A549 (cell line): ENCODE measurements around the gene CD200R1L. TPM values are rescaled to one million over a fixed set of nuclear protein-coding genes. Genes with fewer than 3 reads are reported as not detected.

ENCODE experiments used
- ATAC-seq, 2 experiments: fragments of 200-7000 bp in 1 of 2; fragments of >200 bp in 1 of 2; cut with Nextera tagmentation in 1 of 2; cut with Tn5 transposase in 1 of 2; 3 replicates each; pipeline versions ENCODE4 v1.8.0 to v1.9.1; 2018 to 2020; ENCODE audit warnings: mild to moderate bottlenecking in 1 of 2, moderate library complexity in 1 of 2
- CTCF ChIA-PET: fragments of 300-600 bp; sonication (Branson Sonifier 250); formaldehyde crosslinking; extraction: SDS; loops from one replicate; lab custom pipeline; 2021; ENCODE audit warnings: antibody characterized with exemption, inconsistent platforms; lab: Yijun Ruan, JAX
- POLR2A ChIA-PET: fragments of 350-600 bp; formaldehyde crosslinking; extraction: SDS; loops from one replicate; lab custom pipeline; 2021; ENCODE audit warnings: antibody characterized with exemption, inconsistent platforms; lab: Yijun Ruan, JAX
- DNase-seq, 2 experiments: peaks; one replicate each; pipeline versions ENCODE4 v3.0.0 to v3.0.0-alpha.2; 2011 to 2016; ENCODE audit warnings: low read depth in 1 of 2, low spot score in 1 of 2
- FAIRE-seq: peaks from 2 replicates; lab custom pipeline; 2011; peaks lifted over from hg19 to GRCh38; lab: Jason Lieb, UNC
- H3K27ac ChIP-seq, 2 experiments: fragments of >200 bp; sonication (Bioruptor Twin); formaldehyde crosslinking; 3 replicates each; pipeline ENCODE4 v1.5.1; 2016 to 2017
- H3K4me1 ChIP-seq: fragments of >200 bp; sonication (Bioruptor Twin); formaldehyde crosslinking; 3 replicates; pipeline ENCODE4 v1.6.1; 2016
- H3K4me2 ChIP-seq: fragments of >200 bp; sonication (Bioruptor Twin); formaldehyde crosslinking; 3 replicates; pipeline ENCODE4 v1.6.1; 2016
- H3K4me3 ChIP-seq: fragments of >200 bp; sonication (Bioruptor Twin); formaldehyde crosslinking; 3 replicates; pipeline ENCODE4 v1.5.1; 2016
- H3K9me3 ChIP-seq: fragments of >200 bp; sonication (Bioruptor Twin); formaldehyde crosslinking; 3 replicates; pipeline ENCODE4 v1.6.1; 2016
- BHLHE40 ChIP-seq: IDR thresholded peaks from 2 replicates; pipeline ENCODE4 v1.6.1; 2012; ENCODE audit warnings: low read depth, low read length, inconsistent platforms
- CBX2 ChIP-seq: fragments of 200-600 bp; sonication (generic); IDR thresholded peaks from 2 replicates; pipeline ENCODE4 v1.6.1; 2016; ENCODE audit warnings: low read depth, mild to moderate bottlenecking, borderline replicate concordance
- CBX8 ChIP-seq: fragments of 200-600 bp; sonication (generic); IDR thresholded peaks from 2 replicates; pipeline ENCODE4 v1.6.1; 2016
- CHD2 ChIP-seq: fragments of 150-350 bp; IDR thresholded peaks from 2 replicates; pipeline ENCODE4 v1.6.1; 2014; ENCODE audit warnings: low read length; ENCODE audit not compliant: partially characterized antibody
- CTCF ChIP-seq: fragments of >200 bp; sonication (Bioruptor Twin); formaldehyde crosslinking; IDR thresholded peaks from 3 replicates; pipeline ENCODE4 v1.5.1; 2016
- FOSB ChIP-seq: fragments of 250-450 bp; sonication (Bioruptor Pico); IDR thresholded peaks from 2 replicates; pipeline ENCODE4 v1.5.0; 2020; ENCODE audit warnings: mild to moderate bottlenecking, moderate library complexity
- FOSL2 ChIP-seq, 2 experiments: fragments of 450-650 bp in 1 of 2; fragments of >200 bp in 1 of 2; sonication (Bioruptor Twin) in 1 of 2; formaldehyde crosslinking; IDR thresholded peaks; 2 replicates each; pipeline versions ENCODE4 v1.5.0 to v1.6.1; 2016 to 2020; ENCODE audit warnings: mild to moderate bottlenecking in 1 of 2, moderate library complexity in 1 of 2
- HDAC2 ChIP-seq: fragments of 200-600 bp; sonication (generic); IDR thresholded peaks from 2 replicates; pipeline ENCODE4 v1.6.1; 2016
- HOXB5 ChIP-seq: fragments of 250-450 bp; sonication (Bioruptor Pico); IDR thresholded peaks from 2 replicates; pipeline ENCODE4 v1.5.0; 2020; ENCODE audit warnings: mild to moderate bottlenecking, moderate library complexity
- MAFK ChIP-seq: fragments of 450-650 bp; IDR thresholded peaks from 2 replicates; pipeline ENCODE4 v1.6.1; 2014; ENCODE audit not compliant: partially characterized antibody
- MYC ChIP-seq: IDR thresholded peaks from 2 replicates; pipeline ENCODE4 v1.6.1; 2012; ENCODE audit warnings: mild to moderate bottlenecking, inconsistent platforms, low read length, improper control_type of control experiment, borderline replicate concordance
- NFE2L2 ChIP-seq: fragments of 150-350 bp; conservative IDR thresholded peaks from 2 replicates; pipeline ENCODE4 v1.6.1; 2014; ENCODE audit warnings: low read length
- NPAS2 ChIP-seq: fragments of 250-450 bp; sonication (Bioruptor Pico); IDR thresholded peaks from 2 replicates; pipeline ENCODE4 v1.8.0; 2022; ENCODE audit warnings: mild to moderate bottlenecking, moderate library complexity, borderline replicate concordance
- RAD21 ChIP-seq, 2 experiments: fragments of >200 bp in 1 of 2; sonication (Bioruptor Twin) in 1 of 2; formaldehyde crosslinking in 1 of 2; IDR thresholded peaks in 1 of 2; conservative IDR thresholded peaks in 1 of 2; 2 replicates in 1 of 2; 3 replicates in 1 of 2; pipeline ENCODE4 v1.6.1; 2012 to 2018; ENCODE audit warnings: inconsistent platforms in 1 of 2
- RARB ChIP-seq: fragments of 250-450 bp; sonication (Bioruptor Pico); IDR thresholded peaks from 2 replicates; pipeline ENCODE4 v1.8.0; 2021; ENCODE audit warnings: mild to moderate bottlenecking, moderate library complexity
- RNF2 ChIP-seq: fragments of 200-600 bp; sonication (generic); IDR thresholded peaks from 2 replicates; pipeline ENCODE4 v1.6.1; 2016; ENCODE audit warnings: low read depth, mild to moderate bottlenecking, antibody characterized with exemption, moderate library complexity, borderline replicate concordance
- SMC3 ChIP-seq: fragments of >200 bp; sonication (Bioruptor Twin); formaldehyde crosslinking; IDR thresholded peaks from 3 replicates; pipeline ENCODE4 v1.6.1; 2018; ENCODE audit warnings: inconsistent platforms
- TP53 ChIP-seq: fragments of 250-450 bp; sonication (Bioruptor Pico); IDR thresholded peaks from 2 replicates; pipeline ENCODE4 v1.5.0; 2021; ENCODE audit warnings: mild to moderate bottlenecking, moderate library complexity
- USF2 ChIP-seq: fragments of 450-650 bp; IDR thresholded peaks from 2 replicates; pipeline ENCODE4 v1.6.1; 2014; ENCODE audit warnings: antibody characterized with exemption
- WGBS: methylation state at CpG from one replicate; pipeline ENCODE4 v1.1.6; 2017; ENCODE audit errors: missing lambda C conversion rate; 5-methylcytosine and 5-hydroxymethylcytosine counted together
- polyA plus RNA-seq, 4 experiments: library from polyadenylated mRNA; depleted of rRNA in 3 of 4; stranded (reverse); fragments of >200 nt; fragmentation: RNase III in 1 of 4; extraction: RNeasy Plus Mini Kit Qiagen cat#74134 plus additional on column Dnase treatment in 1 of 4; gene quantifications; 2 replicates in 3 of 4; 3 replicates in 1 of 4; pipeline ENCODE4 v1.2.3, GENCODE V29; 2011 to 2017
- TF ChIP-seq, protein P1 (sequence below): fragments of 150-350 bp; IDR thresholded peaks from 2 replicates; pipeline ENCODE4 v1.6.1; 2014; ENCODE audit warnings: low read depth, mild to moderate bottlenecking, low read length
- TF ChIP-seq, protein P2 (sequence below): fragments of 250-450 bp; sonication (Bioruptor Pico); IDR thresholded peaks from 2 replicates; pipeline ENCODE4 v1.5.0; 2020; ENCODE audit warnings: low read depth, mild to moderate bottlenecking, moderate library complexity

The CD200R1L gene
- polyA plus RNA-seq, 2 of the 4 experiments (the other 2 are of a cell fraction), result 0.10 TPM; not detected in 1

DNA sequence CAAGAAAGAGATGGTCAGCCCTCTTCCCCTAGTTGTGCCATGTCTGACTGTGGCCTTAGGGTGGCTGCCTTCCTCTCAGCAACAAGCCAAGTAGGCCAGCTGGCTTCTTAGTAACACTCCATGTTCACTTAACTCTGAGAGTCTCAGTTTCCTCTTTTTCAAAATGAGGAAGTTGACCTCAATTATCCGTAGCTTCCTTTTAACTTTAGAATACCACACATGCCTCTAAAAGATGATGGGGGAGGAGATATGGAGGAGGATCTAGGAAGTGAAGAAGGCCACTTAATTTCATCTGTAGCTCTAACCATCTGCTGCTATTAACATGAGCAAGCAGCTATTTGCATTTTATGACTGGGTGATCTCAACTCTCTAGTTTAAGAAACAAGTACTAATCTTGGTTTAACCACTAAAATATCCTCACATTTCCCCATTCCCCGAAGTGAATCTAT lies 32.9 kb downstream of the CD200R1L start:
- CTCF ChIA-PET, result interaction anchor here (0.7 to 7.3 kb wide), 42 partner anchors 9 to 475 kb away, joined by 3 to 147 read pairs (median 5); partner anchors contain the start of gene CCDC80
- Histone ChIP-seq H3K27ac (peak overlapping the region; percentile 79 to 82), H3K4me1 (peaks cover 40% of the 10 kb centered on the region), H3K9me3 (no peaks in the 10 kb centered on the region), H3K4me2 (peak overlapping the region; percentile 48; the same call in 2 of the 3 replicates), H3K4me3 (no peak overlapping the region)
- 36% methylated on average over 2 of the region's 2 CpGs for WGBS
- POLR2A ChIA-PET, result interaction anchor here (1.0 to 1.9 kb wide), 6 partner anchors 40 to 172 kb away, joined by 3 to 15 read pairs (median 7); no protein-coding TSS in a partner anchor
- DNase-seq (no peak), FAIRE-seq (peak; percentile 39), ATAC-seq (no peak)
- TF ChIP-seq, protein P1, sequence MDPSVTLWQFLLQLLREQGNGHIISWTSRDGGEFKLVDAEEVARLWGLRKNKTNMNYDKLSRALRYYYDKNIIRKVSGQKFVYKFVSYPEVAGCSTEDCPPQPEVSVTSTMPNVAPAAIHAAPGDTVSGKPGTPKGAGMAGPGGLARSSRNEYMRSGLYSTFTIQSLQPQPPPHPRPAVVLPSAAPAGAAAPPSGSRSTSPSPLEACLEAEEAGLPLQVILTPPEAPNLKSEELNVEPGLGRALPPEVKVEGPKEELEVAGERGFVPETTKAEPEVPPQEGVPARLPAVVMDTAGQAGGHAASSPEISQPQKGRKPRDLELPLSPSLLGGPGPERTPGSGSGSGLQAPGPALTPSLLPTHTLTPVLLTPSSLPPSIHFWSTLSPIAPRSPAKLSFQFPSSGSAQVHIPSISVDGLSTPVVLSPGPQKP, result no peak
- TF ChIP-seq SMC3 (no peak), CHD2 (no peak), HOXB5 (CRISPR knock-in tag) (no peak), RARB (CRISPR knock-in tag) (no peak), USF2 (no peak), MYC (no peak)

- Histone ChIP-seq H3K4me1 (peaks cover 35% of the 10 kb centered on the region), H3K27ac (peak overlapping the region; percentile 79 to 82), H3K4me2 (no peak overlapping the region), H3K9me3 (no peaks in the 10 kb centered on the region), H3K4me3 (no peak overlapping the region)
- ChIA-PET CTCF (interaction anchor here (0.9 to 7.3 kb wide), 18 partner anchors 8 to 231 kb away, joined by 3 to 147 read pairs (median 8); partner anchors contain the start of gene CCDC80), POLR2A (interaction anchor here (1.9 kb wide), 1 partner anchor 78 kb away, joined by 12 read pairs; no protein-coding TSS in a partner anchor)
- no peak for ATAC-seq
- 84% methylated on average over 2 of the region's 2 CpGs for WGBS
- TF ChIP-seq FOSB (CRISPR knock-in tag), result no peak
- no peak for TF ChIP-seq MAFK
- TF ChIP-seq, protein P1, result no peak
- TF ChIP-seq NFE2L2, result no peak
- no peak for TF ChIP-seq BHLHE40
- no peak for TF ChIP-seq TP53 (CRISPR knock-in tag)
- no peak for TF ChIP-seq CBX2
- no peak for FAIRE-seq
- no peak for DNase-seq
Measured at GRCh38 chr3:112813016-112813415, 33.6 kb downstream of the CD200R1L start.

DNA sequence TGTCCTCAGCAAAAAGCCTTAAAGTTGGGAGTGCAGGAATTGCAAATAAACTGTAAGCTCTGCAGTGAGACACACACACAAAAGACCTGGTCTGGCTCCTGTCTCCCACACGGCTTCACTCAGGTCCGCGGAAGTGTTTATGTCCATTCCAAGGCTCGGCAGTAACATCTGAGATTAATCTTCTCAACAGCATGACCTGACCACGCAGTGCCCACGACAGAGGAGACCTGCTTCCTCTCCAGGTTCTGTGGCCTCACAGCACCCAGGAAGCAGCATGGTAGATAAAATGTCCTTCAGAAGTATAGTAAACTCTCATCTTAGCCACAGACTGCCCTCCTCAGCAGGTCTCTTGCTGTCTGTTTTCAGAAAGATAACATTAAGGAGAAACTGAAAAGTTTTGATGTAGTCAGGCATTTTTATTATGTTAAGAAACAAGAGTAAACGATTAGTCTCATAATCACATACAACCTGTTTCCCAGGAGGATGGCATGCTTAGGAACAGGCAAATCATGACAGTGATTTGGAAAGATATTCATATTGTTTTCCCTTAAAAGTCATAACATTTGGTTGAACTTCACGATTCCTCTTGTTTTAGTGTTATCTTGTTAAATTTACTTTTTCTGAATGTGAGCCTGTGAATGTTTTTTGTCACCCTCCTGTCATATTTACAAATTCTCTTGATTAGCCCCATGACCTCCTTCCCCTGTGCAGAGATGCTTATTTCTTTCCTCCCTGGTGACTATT lies 34.6 kb downstream of the CD200R1L start:
- Histone ChIP-seq H3K9me3 (no peaks in the 10 kb centered on the region), H3K27ac (peak overlapping the region; percentile 79 to 82), H3K4me2 (no peak overlapping the region), H3K4me3 (no peak overlapping the region), H3K4me1 (peaks cover 35% of the 10 kb centered on the region)
- ATAC-seq (no peak), FAIRE-seq (no peak), DNase-seq (no peak)
- WGBS, result 92% methylated on average over 7 of the region's 8 CpGs
- POLR2A ChIA-PET, result interaction anchor here (1.5 kb wide), 2 partner anchors 38 to 170 kb away, joined by 3 to 4 read pairs; no protein-coding TSS in a partner anchor
- CTCF ChIA-PET, result interaction anchor here (0.9 to 7.3 kb wide), 6 partner anchors 9 to 169 kb away, joined by 3 to 147 read pairs (median 12); partner anchors contain the start of gene CCDC80
- TF ChIP-seq FOSL2 (IDR thresholded peaks at IDR 0.05) (no peak), FOSL2 (CRISPR knock-in tag; IDR thresholded peaks at IDR 0.05) (no peak), RAD21 (conservative IDR thresholded peaks at IDR 0.05 in 1 of 2, IDR thresholded peaks at IDR 0.05 in 1 of 2) (no peak), CBX8 (no peak), NPAS2 (CRISPR knock-in tag) (no peak), RNF2 (no peak), CTCF (no peak), HDAC2 (no peak)
- TF ChIP-seq, protein P2, sequence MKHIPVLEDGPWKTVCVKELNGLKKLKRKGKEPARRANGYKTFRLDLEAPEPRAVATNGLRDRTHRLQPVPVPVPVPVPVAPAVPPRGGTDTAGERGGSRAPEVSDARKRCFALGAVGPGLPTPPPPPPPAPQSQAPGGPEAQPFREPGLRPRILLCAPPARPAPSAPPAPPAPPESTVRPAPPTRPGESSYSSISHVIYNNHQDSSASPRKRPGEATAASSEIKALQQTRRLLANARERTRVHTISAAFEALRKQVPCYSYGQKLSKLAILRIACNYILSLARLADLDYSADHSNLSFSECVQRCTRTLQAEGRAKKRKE, result no peak
